Cerebellar cortex (tissue), 1 donor: ENCODE measurements around the gene LEMD3.
"Not testable (repeated sequence)": the region's sequence is repeated elsewhere in the genome, so short reads cannot be mapped to it uniquely, and the experiment has no call there.

Experiments used
- DNase-seq: peaks from one replicate; pipeline ENCODE4 v3.0.0-alpha.2; 2015; ENCODE audit warnings: low spot score

The LEMD3 gene

DNA sequence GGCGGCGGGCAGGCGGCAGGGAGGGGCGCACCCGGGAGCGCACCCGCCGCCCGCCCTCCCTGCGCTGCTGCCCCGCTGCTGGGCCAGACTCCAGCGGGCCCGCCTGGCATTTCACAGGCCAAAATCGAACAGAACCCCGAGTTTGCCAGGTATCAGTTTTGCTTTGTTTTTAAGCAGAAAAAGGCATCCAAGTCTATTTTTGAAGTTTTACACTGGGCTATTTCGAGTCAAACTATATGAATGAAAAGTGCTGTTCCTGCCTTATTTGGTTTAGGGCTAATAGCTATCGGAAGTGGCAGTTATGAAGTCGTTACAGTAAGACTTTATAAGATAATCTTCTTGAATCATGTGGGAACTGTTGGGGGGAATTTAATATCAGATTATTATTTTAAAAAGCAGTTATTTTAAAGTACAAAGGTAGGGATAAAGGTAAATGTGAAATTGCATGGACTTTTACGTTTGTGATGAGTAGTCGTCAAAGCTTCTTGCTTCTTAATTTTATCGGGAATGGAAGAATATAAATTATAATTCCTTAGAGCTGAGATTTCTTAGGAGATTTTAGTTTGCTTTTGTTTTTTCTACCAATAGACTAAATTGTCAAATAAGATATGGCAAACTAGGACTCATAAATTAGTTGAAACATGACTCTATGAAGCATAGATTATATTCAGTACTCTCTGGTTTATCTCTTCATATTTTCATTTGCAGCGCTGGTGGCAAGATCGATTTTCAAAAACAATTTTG lies 110.2 kb downstream of the LEMD3 start:
- no peak for DNase-seq

DNA sequence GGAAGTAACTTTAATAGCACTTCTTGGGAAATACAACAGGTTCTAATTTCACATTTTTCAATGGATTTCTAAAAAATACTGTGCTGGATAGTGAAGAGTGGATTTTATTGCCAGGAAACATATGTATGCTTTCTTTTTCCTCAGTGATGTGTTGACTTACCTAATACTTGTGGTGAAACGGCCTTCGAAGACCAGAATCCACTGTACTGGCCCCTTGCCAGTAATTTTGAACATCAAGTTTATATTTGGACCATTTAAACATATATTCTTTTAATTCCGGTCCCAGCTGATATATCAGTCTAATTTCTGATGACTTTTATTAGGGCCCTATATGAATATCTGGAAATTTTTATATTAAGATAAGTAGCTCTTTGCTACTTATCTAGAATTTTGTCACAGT lies 110.9 kb downstream of the LEMD3 start:
- no peak for DNase-seq

GRCh38 chr12:65282840-65283239 lies 113.5 kb downstream of the LEMD3 start:
- no peak for DNase-seq

DNA sequence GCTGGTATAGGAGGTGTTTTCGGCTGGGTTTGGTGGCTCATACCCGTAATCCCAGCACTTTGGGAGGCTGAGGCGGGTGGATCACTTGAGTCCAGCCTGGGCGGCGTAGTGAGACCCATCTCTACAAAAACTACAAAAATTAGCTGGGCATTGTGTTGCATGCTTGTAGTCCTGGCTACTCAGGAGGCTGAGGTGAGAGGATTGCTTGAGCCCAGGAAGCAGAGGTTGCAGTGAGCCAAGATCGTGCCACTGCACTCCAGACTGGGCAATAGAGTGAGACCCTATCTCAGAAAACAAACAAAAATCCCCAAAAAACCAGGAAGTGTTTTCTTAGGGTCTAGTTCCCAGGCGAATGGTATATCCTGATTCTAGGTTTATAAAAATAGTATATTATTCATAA lies 116.1 kb downstream of the LEMD3 start:
- not testable (repeated sequence) for DNase-seq

GRCh38 chr12:65287426-65287825 lies 118.0 kb downstream of the LEMD3 start:
- no peak for DNase-seq

GRCh38 chr12:65292241-65292640 lies 122.9 kb downstream of the LEMD3 start:
- DNase-seq = no peak

DNA sequence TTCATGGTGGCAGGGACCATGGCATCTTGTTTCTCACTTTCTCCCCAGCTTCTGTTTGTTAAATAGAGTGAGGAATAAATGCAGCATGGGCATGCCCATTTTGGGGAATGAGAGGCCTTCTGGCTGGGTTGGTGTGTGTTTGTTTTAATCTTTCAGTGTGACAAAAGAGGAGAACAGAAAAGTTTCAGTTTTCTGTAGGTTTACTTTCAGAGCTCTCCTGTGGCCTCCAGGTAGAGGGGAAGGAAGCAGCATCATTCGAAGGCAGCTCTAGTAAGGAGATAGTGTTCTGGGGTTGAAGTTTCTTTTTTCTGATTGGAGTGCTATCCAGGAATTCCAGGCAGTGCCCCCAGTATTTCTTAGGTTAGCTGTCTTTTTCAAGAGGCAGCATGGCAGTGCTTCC lies 124.4 kb downstream of the LEMD3 start:
- DNase-seq = no peak

GRCh38 chr12:65294641-65295262 lies 125.4 kb downstream of the LEMD3 start:
- no peak for DNase-seq

DNA sequence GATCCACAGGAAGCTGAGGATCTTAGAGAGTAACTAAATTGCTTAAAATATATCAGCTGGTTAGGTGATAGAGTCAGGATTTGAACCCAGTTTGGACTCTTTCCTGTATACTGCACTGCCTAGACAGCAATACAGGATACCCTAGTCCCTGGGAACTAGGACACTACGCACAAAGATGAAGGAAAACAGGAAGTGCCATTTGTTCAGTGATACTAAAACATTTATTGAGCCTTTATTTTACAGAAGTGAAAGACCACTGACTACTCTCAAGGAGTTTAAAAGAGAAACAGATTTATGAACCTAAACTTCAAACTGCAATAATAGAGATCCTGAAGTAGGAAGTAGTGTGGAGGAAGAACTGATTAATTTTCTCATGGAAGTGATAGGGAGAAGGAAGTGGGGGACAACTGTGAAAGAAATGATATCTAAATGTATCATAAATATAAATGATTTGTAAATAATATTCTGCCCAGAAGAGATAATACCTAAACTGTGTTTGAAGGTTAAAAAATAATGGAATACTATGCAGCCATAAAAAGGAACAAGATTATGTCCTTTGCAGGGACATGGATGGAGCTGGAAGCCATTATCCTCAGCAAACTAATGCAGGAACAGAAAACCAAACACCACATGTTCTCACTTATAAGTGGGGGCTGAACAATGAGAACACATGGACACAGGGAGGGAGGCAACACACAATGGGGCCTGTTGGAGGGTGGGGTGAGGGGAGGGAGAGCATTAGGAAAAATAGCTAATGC lies 127.3 kb downstream of the LEMD3 start:
- DNase-seq = no peak
